ENCODE results near the gene PLEKHA8. TPM values are rescaled to one million over a fixed set of nuclear protein-coding genes. Genes with fewer than 3 reads are reported as not detected.

The PLEKHA8 gene
- total and polyA plus RNA-seq, 2 of the 8 experiments (the other 6 are each of a cell fraction or from before 2014, with no cell fraction given) = 10.7 to 44.0 TPM

DNA sequence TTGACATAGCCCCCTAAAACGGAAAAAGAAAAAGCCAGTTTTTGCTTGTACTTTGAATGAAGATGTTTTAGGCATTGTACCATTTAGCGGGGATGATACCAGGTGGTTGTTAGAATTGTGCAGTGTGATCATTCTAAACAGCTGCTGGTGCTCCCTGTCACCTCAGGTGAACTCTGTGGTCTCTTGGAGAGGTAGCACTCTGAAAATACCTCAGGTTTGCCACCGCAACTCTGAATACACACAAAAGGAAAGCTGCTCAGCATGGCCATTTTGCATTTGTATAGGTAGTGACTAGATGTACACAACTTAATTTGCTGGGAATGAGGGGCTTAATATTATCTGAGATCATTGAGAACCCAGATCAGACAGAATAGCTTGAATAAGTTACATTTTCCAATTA, 52.6 kb downstream of the PLEKHA8 start (continued):
- TF ChIP-seq SRF (IDR thresholded peaks at IDR 0.05; ENCODE audit: low read depth, low read length) = no peak
- TF ChIP-seq KDM4A (IDR thresholded peaks at IDR 0.05; ENCODE audit: low read depth, low read length, severe bottlenecking) = no peak
- TF ChIP-seq, protein P1, sequence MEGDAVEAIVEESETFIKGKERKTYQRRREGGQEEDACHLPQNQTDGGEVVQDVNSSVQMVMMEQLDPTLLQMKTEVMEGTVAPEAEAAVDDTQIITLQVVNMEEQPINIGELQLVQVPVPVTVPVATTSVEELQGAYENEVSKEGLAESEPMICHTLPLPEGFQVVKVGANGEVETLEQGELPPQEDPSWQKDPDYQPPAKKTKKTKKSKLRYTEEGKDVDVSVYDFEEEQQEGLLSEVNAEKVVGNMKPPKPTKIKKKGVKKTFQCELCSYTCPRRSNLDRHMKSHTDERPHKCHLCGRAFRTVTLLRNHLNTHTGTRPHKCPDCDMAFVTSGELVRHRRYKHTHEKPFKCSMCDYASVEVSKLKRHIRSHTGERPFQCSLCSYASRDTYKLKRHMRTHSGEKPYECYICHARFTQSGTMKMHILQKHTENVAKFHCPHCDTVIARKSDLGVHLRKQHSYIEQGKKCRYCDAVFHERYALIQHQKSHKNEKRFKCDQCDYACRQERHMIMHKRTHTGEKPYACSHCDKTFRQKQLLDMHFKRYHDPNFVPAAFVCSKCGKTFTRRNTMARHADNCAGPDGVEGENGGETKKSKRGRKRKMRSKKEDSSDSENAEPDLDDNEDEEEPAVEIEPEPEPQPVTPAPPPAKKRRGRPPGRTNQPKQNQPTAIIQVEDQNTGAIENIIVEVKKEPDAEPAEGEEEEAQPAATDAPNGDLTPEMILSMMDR (IDR thresholded peaks at IDR 0.05; ENCODE audit: control extremely low read depth in 1 of 3, insufficient read depth in 1 of 3, low read depth in 1 of 3, low read length in 3 of 3) = no peak
